GM12875 (cell line): ENCODE results near the gene C16orf96.

Source experiments
- H3K4me3 ChIP-seq: one replicate; pipeline ENCODE4 v1.5.1; 2011; ENCODE audit warnings: low read depth, low read length, control low read depth
- CTCF ChIP-seq: IDR thresholded peaks from 2 replicates; pipeline ENCODE4 v1.5.1; 2011; ENCODE audit warnings: low read depth, mild to moderate bottlenecking, control low read depth, inconsistent platforms, low read length, moderate library complexity, borderline replicate concordance; ENCODE audit not compliant: insufficient read depth

C16orf96 gene

GRCh38 chr16:4544473-4544872, 11.7 kb upstream of the C16orf96 start:
- no peak for TF ChIP-seq CTCF
- H3K4me3 ChIP-seq: no peak overlapping the region

- no peak for TF ChIP-seq CTCF
- no peak overlapping the region for H3K4me3 ChIP-seq
These were observed 8.0 kb upstream of the C16orf96 start for GRCh38 chr16:4548124-4548523.

- no peak for TF ChIP-seq CTCF
- H3K4me3 ChIP-seq: no peak overlapping the region
These were observed 5.5 kb upstream of the C16orf96 start for GRCh38 chr16:4550591-4550990.

GRCh38 chr16:4552541-4552940, 3.6 kb upstream of the C16orf96 start:
- TF ChIP-seq CTCF: no peak
- no peak overlapping the region for H3K4me3 ChIP-seq

- H3K4me3 ChIP-seq: no peak overlapping the region
- no peak for TF ChIP-seq CTCF
These were observed 440 bp downstream of the C16orf96 start for GRCh38 chr16:4556580-4556979.

- no peak for TF ChIP-seq CTCF
- no peak overlapping the region for H3K4me3 ChIP-seq
These were observed 1.8 kb downstream of the C16orf96 start for GRCh38 chr16:4557973-4558372.

- no peak for TF ChIP-seq CTCF
- no peak overlapping the region for H3K4me3 ChIP-seq
These were observed 5.5 kb downstream of the C16orf96 start for GRCh38 chr16:4561596-4561995.
